OCI-LY7 (cell line): ENCODE results near the gene USP28. TPM values are rescaled to one million over a fixed set of nuclear protein-coding genes. Genes with fewer than 3 reads are reported as not detected.

Experiments
- BruUV-seq: library from RNA; stranded (reverse); fragments of 400-500 nt; replicated peaks from 2 replicates; lab custom pipeline; 2021; lab: Mats Ljungman, UMichigan
- CTCF ChIA-PET: fragments of 300-600 bp; sonication (Branson Sonifier 250); formaldehyde crosslinking; loops from one replicate; lab custom pipeline; 2022; ENCODE audit warnings: antibody characterized with exemption; ENCODE audit not compliant: unreplicated experiment; lab: Charles Lee
- POLR2A ChIA-PET: fragments of 300-600 bp; sonication (Branson Sonifier 250); formaldehyde crosslinking; loops from one replicate; lab custom pipeline; 2022; ENCODE audit warnings: antibody characterized with exemption; lab: Charles Lee
- DNase-seq: peaks from one replicate; pipeline ENCODE4 v3.0.0-alpha.2; 2015; ENCODE audit warnings: low spot score
- H2AFZ ChIP-seq: fragments of 200-600 bp; sonication (generic), shearing (Covaris generic); 2 replicates; pipeline ENCODE4 v1.6.1; 2014; ENCODE audit warnings: mild to moderate bottlenecking, antibody characterized with exemption, low read length, moderate library complexity
- H3K27ac ChIP-seq: fragments of 200-600 bp; sonication (generic); 2 replicates; pipeline ENCODE4 v1.5.1; 2014; ENCODE audit warnings: mixed run types, low read depth, mild to moderate bottlenecking, moderate library complexity, low read length, inconsistent platforms; ENCODE audit not compliant: poor library complexity, severe bottlenecking
- H3K36me3 ChIP-seq: fragments of 200-600 bp; sonication (generic); 2 replicates; pipeline ENCODE4 v1.6.1; 2014; ENCODE audit warnings: mild to moderate bottlenecking, antibody characterized with exemption, low read length, moderate library complexity, mixed read lengths; ENCODE audit not compliant: insufficient read depth
- H3K4me1 ChIP-seq: fragments of 200-600 bp; sonication (generic); 2 replicates; pipeline ENCODE4 v1.5.1; 2014; ENCODE audit warnings: mild to moderate bottlenecking, low read length; ENCODE audit not compliant: insufficient read depth, poor library complexity, severe bottlenecking
- H3K4me2 ChIP-seq: fragments of 200-600 bp; sonication (generic); 2 replicates; pipeline ENCODE4 v1.6.1; 2014; ENCODE audit warnings: mild to moderate bottlenecking, low read length
- H3K4me3 ChIP-seq: fragments of 200-600 bp; sonication (generic); 2 replicates; pipeline ENCODE4 v1.5.1; 2014; ENCODE audit warnings: mild to moderate bottlenecking, low read depth, low read length; ENCODE audit not compliant: poor library complexity, severe bottlenecking
- H3K79me2 ChIP-seq: fragments of 200-600 bp; sonication (generic); 2 replicates; pipeline ENCODE4 v1.6.1; 2016; ENCODE audit warnings: low read depth, mild to moderate bottlenecking, low read length, moderate library complexity, mixed read lengths; ENCODE audit not compliant: insufficient read depth
- H3K9me2 ChIP-seq: fragments of 200-600 bp; sonication (generic); 2 replicates; pipeline ENCODE4 v1.6.1; 2016; ENCODE audit warnings: mild to moderate bottlenecking, low read length, mixed read lengths; ENCODE audit not compliant: insufficient read depth
- H3K9me3 ChIP-seq: fragments of 200-600 bp; sonication (generic); 2 replicates; pipeline ENCODE4 v1.6.1; 2014; ENCODE audit warnings: mild to moderate bottlenecking, mixed run types, low read length, mixed read lengths
- H4K20me1 ChIP-seq: fragments of 200-600 bp; sonication (generic); 2 replicates; pipeline ENCODE4 v1.6.1; 2014; ENCODE audit warnings: mild to moderate bottlenecking, antibody characterized with exemption, low read length, moderate library complexity, mixed read lengths; ENCODE audit not compliant: insufficient read depth
- EZH2phosphoT487 ChIP-seq: fragments of 200-600 bp; sonication (generic); IDR thresholded peaks from 2 replicates; pipeline ENCODE4 v1.6.1; 2018; ENCODE audit warnings: low read depth, borderline replicate concordance, mild to moderate bottlenecking, mixed run types, antibody characterized with exemption, low read length, moderate library complexity, mixed read lengths
- intact Hi-C: fragments of 100-400 bp; cut with micrococcal nuclease; formaldehyde crosslinking; loops from one replicate; pipeline ENCODE4 v1.10.0; 2022; ENCODE audit not compliant: unreplicated experiment
- total RNA-seq, 2 experiments: library from RNA; depleted of rRNA in 1 of 2; stranded (reverse); fragments of >200 nt in 1 of 2; shearing (Covaris generic) in 1 of 2; gene quantifications; 2 replicates each; pipeline ENCODE4 v1.2.3, GENCODE V29; 2014 to 2022
- TF ChIP-seq, protein P1 (sequence below): fragments of 200-600 bp; sonication (generic); conservative IDR thresholded peaks from 2 replicates; pipeline ENCODE4 v1.5.1; 2014; ENCODE audit warnings: mild to moderate bottlenecking, antibody characterized with exemption, low read length, moderate library complexity, mixed read lengths

Gene USP28
- total RNA-seq, 2 experiments from 2014 or later: 26.8 to 37.1 TPM

DNA sequence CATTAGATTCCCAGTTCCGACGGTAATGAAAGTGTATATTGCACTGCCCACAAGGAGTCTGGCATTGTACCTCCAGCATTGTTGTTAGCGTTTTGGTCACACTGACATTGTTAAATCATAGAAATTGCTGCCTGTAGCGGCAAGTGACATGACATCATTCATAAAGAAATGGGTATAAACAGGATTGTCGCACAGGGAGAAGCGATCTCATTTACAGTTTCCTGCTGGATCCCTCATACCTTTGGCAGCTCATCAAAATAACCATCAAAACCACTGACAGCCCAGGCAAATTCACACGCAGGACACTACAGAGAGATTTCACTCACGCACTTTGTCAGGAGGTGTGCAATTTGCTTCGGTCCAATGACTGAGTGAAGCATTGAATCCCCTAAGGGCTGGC is 32.7 kb upstream of the USP28 start:
- Histone ChIP-seq H2AFZ (no peak overlapping the region), H3K4me1 (no peaks in the 10 kb centered on the region), H3K79me2 (no peaks in the 10 kb centered on the region), H4K20me1 (no peaks in the 10 kb centered on the region), H3K9me3 (no peaks in the 10 kb centered on the region), H3K4me3 (no peak overlapping the region), H3K36me3 (no peaks in the 10 kb centered on the region), H3K27ac (no peak overlapping the region), H3K9me2 (no peaks in the 10 kb centered on the region), H3K4me2 (no peak overlapping the region)
- ChIA-PET CTCF (no interaction called here), POLR2A (interaction anchor here (0.8 kb wide), 1 partner anchor 12 kb away, joined by 4 read pairs; no protein-coding TSS in a partner anchor)
- BruUV-seq: no TSS peak
- intact Hi-C loops: no loop called here
- DNase-seq: no peak
- TF ChIP-seq, protein P1, sequence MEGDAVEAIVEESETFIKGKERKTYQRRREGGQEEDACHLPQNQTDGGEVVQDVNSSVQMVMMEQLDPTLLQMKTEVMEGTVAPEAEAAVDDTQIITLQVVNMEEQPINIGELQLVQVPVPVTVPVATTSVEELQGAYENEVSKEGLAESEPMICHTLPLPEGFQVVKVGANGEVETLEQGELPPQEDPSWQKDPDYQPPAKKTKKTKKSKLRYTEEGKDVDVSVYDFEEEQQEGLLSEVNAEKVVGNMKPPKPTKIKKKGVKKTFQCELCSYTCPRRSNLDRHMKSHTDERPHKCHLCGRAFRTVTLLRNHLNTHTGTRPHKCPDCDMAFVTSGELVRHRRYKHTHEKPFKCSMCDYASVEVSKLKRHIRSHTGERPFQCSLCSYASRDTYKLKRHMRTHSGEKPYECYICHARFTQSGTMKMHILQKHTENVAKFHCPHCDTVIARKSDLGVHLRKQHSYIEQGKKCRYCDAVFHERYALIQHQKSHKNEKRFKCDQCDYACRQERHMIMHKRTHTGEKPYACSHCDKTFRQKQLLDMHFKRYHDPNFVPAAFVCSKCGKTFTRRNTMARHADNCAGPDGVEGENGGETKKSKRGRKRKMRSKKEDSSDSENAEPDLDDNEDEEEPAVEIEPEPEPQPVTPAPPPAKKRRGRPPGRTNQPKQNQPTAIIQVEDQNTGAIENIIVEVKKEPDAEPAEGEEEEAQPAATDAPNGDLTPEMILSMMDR: no peak
- no peak for TF ChIP-seq EZH2phosphoT487

- no peaks in the 10 kb centered on the region for H4K20me1 ChIP-seq
- no peak for DNase-seq
- H3K4me3 ChIP-seq: no peak overlapping the region
- H3K79me2 ChIP-seq: no peaks in the 10 kb centered on the region
- H3K9me2 ChIP-seq: no peaks in the 10 kb centered on the region
- H3K4me2 ChIP-seq: no peak overlapping the region
- intact Hi-C loops: no loop called here
- H3K36me3 ChIP-seq: no peaks in the 10 kb centered on the region
- POLR2A ChIA-PET: interaction anchor here (0.6 to 0.8 kb wide), 2 partner anchors 12 to 17 kb away, joined by 4 to 5 read pairs; no protein-coding TSS in a partner anchor
- H3K27ac ChIP-seq: no peak overlapping the region
- H3K4me1 ChIP-seq: no peaks in the 10 kb centered on the region
- CTCF ChIA-PET: no interaction called here
- no peaks in the 10 kb centered on the region for H3K9me3 ChIP-seq
- TF ChIP-seq, protein P1: no peak
- TF ChIP-seq EZH2phosphoT487: no peak
- BruUV-seq: no TSS peak
- H2AFZ ChIP-seq: no peak overlapping the region
Measured at GRCh38 chr11:113907681-113908080, 32.3 kb upstream of the USP28 start.

GRCh38 chr11:113907152-113907551 is 31.8 kb upstream of the USP28 start:
- Histone ChIP-seq H3K9me2 (no peaks in the 10 kb centered on the region), H3K4me2 (no peak overlapping the region), H3K36me3 (no peaks in the 10 kb centered on the region), H3K4me3 (no peak overlapping the region), H3K79me2 (no peaks in the 10 kb centered on the region), H2AFZ (no peak overlapping the region), H4K20me1 (no peaks in the 10 kb centered on the region), H3K4me1 (no peaks in the 10 kb centered on the region), H3K9me3 (no peaks in the 10 kb centered on the region), H3K27ac (no peak overlapping the region)
- TF ChIP-seq EZH2phosphoT487: no peak
- TF ChIP-seq, protein P1: no peak
- intact Hi-C loops: no loop called here
- ChIA-PET CTCF (no interaction called here), POLR2A (interaction anchor here (0.6 to 0.8 kb wide), 2 partner anchors 11 to 17 kb away, joined by 4 to 5 read pairs; no protein-coding TSS in a partner anchor)
- no TSS peak for BruUV-seq
- no peak for DNase-seq
